GM12872 (cell line): ENCODE data around the gene BOC.

ENCODE experiments used
- TF ChIP-seq, protein P1 (sequence below): IDR thresholded peaks from 3 replicates; pipeline ENCODE4 v1.5.1; 2011; ENCODE audit warnings: low read depth, mild to moderate bottlenecking, low read length, moderate library complexity; ENCODE audit not compliant: insufficient read depth

BOC gene

GRCh38 chr3:113213896-113214587, 2.7 kb downstream of the BOC start:
- TF ChIP-seq, protein P1, sequence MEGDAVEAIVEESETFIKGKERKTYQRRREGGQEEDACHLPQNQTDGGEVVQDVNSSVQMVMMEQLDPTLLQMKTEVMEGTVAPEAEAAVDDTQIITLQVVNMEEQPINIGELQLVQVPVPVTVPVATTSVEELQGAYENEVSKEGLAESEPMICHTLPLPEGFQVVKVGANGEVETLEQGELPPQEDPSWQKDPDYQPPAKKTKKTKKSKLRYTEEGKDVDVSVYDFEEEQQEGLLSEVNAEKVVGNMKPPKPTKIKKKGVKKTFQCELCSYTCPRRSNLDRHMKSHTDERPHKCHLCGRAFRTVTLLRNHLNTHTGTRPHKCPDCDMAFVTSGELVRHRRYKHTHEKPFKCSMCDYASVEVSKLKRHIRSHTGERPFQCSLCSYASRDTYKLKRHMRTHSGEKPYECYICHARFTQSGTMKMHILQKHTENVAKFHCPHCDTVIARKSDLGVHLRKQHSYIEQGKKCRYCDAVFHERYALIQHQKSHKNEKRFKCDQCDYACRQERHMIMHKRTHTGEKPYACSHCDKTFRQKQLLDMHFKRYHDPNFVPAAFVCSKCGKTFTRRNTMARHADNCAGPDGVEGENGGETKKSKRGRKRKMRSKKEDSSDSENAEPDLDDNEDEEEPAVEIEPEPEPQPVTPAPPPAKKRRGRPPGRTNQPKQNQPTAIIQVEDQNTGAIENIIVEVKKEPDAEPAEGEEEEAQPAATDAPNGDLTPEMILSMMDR: no peak

DNA sequence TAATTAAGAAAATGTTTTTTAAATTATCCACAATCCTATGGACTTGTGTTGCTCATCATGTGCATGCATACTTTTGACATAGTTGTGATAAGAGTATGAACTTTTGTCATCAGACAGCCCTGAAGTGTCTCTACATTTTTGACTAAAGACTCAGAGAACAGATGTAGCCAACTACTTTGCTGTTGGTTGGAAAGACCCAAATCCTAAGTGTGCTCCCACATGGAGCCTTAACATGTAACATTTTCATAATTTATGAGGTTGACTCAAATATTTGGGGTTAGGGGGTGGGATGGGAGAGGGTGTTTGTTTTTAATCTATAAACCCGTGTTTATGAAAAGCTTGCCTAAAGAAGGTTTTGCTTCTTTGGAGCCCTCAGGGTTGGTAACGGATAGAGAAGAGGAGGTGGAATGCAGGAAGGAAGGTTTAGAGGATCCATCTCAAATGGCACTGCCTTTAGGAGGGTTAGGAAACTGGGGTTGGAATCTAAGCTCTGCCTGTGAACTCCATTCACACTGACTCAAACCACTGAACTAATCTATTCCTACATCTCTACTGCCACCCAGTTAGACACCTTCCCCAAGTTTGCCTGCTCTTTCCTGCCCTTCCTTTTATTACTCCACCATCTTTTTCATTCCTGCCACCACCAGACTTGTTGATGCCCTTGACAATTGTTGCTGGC, 3.7 kb downstream of the BOC start:
- TF ChIP-seq, protein P1: no peak

GRCh38 chr3:113216393-113216792, 5.0 kb downstream of the BOC start:
- TF ChIP-seq, protein P1: no peak

GRCh38 chr3:113218011-113218680, 6.8 kb downstream of the BOC start:
- TF ChIP-seq, protein P1: no peak

DNA sequence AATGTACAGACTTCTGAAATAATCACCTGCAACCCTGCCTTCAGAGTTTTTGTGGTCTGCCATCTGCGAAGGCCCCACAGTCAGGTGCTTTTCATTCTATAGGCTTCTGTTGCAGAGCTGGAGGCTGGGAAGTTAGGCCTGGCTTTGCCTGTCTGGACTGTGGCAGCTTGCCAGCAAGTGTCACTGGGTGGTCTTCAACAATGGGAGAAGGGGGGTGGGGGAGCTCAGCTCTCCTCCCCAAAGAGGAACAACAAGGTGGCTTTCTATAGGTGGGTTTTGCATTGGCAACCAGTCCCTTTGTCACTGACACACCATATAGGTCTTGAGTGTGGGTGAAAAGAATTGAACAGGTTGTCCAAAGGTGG, 7.3 kb downstream of the BOC start:
- TF ChIP-seq, protein P1: no peak

GRCh38 chr3:113219605-113220300, 8.4 kb downstream of the BOC start:
- TF ChIP-seq, protein P1: no peak

DNA sequence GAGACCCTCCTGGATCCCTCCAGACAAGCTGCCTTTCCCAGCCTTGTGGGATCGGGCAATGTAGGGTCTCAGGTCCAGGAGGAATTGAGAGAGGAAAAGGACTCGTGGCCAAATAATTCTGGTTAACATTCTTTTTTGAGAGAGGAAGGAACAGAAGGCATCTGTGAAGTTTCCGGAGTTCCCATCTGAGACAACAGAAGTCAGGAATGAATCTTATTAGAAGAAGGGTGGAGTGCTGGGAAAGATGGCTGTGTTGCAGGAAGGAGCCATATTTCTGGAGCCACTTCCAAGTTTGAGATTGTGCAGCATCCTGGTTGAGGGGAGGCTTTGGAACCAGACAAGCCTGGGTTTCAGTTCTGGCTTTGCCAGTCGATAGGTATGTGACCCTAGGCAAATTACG, 9.4 kb downstream of the BOC start:
- TF ChIP-seq, protein P1: no peak
